Peyer's patch (tissue), 4 donors: ENCODE measurements around the gene WDR43. TPM values are rescaled to one million over a fixed set of nuclear protein-coding genes. Genes with fewer than 3 reads are reported as not detected.

Experiments used
- DNase-seq, 3 donors: peaks; one replicate each; pipeline ENCODE4 v3.0.0-alpha.2; 2017 to 2019
- H3K27ac ChIP-seq, 4 donors: fragments of 200-600 bp; sonication (generic); one replicate each; pipeline ENCODE4 v1.5.1; 2016 to 2019
- H3K27me3 ChIP-seq, 2 donors: fragments of 200-600 bp; sonication (generic); one replicate each; pipeline ENCODE4 v1.5.1; 2019
- H3K36me3 ChIP-seq, 3 donors: fragments of 200-600 bp; sonication (generic); one replicate each; pipeline ENCODE4 v1.5.1; 2016 to 2019
- H3K4me1 ChIP-seq, 4 donors: fragments of 200-600 bp; sonication (generic); one replicate each; pipeline ENCODE4 v1.5.1; 2016 to 2019
- H3K4me3 ChIP-seq, 4 donors: fragments of 200-600 bp; sonication (generic); 1 replicate in 3 of 4; 2 replicates in 1 of 4; pipeline ENCODE4 v1.5.1; 2016 to 2019; ENCODE audit warnings: mild to moderate bottlenecking in 1 of 4
- H3K9me3 ChIP-seq, 4 donors: fragments of 200-600 bp; sonication (generic); one replicate each; pipeline ENCODE4 v1.5.1; 2016 to 2019; ENCODE audit warnings: mild to moderate bottlenecking in 1 of 4
- POLR2A ChIP-seq, 2 donors: fragments of 450-650 bp; IDR thresholded peaks; one replicate each; pipeline ENCODE4 v1.5.1; 2017; ENCODE audit warnings: antibody characterized with exemption in 2 of 2, mild to moderate bottlenecking in 2 of 2, moderate library complexity in 2 of 2
- total RNA-seq, 4 donors: library from RNA; depleted of rRNA; stranded (reverse); fragments of >200 nt; gene quantifications; one replicate each; pipeline ENCODE4 v1.1.0, GENCODE V29; 2016
- TF ChIP-seq, protein P1 (sequence below), 6 experiments: fragments of 450-650 bp in 4 of 6; fragments of 200-600 bp in 2 of 6; sonication (generic) in 1 of 6; IDR thresholded peaks; one replicate each; pipeline ENCODE4 v1.5.1; 2017 to 2019; ENCODE audit warnings: antibody characterized with exemption in 6 of 6, mild to moderate bottlenecking in 3 of 6, moderate library complexity in 1 of 6

Gene WDR43
- total RNA-seq, 4 donors from 2014 or later = 17.4 to 98.2 (median 24.4) TPM

DNA sequence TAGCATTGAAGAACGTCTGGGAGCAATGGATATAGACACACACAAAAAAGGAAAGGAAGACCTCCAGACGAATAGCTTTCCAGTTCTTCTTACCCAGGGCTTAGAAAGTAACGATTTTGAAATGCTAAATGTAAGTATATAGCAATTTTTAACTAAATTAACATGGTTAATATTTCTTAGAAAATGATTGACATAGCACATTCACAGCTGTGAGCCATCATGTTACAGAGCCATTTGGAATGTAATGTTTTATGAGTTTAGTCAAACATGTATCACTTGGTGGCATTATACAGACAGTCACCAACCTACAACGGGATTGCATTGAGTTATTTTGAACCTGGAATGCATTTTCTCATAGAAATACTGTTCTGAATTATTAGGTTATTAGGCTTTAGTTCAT is 35.1 kb downstream of the WDR43 start:
- H3K36me3 ChIP-seq = peaks cover 0 to 87% (median 0%) of the 10 kb centered on the region in 3 donors
- no peaks in the 10 kb centered on the region for H3K4me1 ChIP-seq
- H3K27me3 ChIP-seq = no peaks in the 10 kb centered on the region

GRCh38 chr2:28930205-28930604 is 35.7 kb downstream of the WDR43 start:
- no peaks in the 10 kb centered on the region for H3K4me1 ChIP-seq
- no peaks in the 10 kb centered on the region for H3K9me3 ChIP-seq
- peaks cover 0 to 86% (median 0%) of the 10 kb centered on the region in 3 donors for H3K36me3 ChIP-seq
- no peak overlapping the region for H3K27ac ChIP-seq
- no peak for TF ChIP-seq POLR2A (IDR thresholded peaks at IDR 0.05)
- TF ChIP-seq, protein P1, sequence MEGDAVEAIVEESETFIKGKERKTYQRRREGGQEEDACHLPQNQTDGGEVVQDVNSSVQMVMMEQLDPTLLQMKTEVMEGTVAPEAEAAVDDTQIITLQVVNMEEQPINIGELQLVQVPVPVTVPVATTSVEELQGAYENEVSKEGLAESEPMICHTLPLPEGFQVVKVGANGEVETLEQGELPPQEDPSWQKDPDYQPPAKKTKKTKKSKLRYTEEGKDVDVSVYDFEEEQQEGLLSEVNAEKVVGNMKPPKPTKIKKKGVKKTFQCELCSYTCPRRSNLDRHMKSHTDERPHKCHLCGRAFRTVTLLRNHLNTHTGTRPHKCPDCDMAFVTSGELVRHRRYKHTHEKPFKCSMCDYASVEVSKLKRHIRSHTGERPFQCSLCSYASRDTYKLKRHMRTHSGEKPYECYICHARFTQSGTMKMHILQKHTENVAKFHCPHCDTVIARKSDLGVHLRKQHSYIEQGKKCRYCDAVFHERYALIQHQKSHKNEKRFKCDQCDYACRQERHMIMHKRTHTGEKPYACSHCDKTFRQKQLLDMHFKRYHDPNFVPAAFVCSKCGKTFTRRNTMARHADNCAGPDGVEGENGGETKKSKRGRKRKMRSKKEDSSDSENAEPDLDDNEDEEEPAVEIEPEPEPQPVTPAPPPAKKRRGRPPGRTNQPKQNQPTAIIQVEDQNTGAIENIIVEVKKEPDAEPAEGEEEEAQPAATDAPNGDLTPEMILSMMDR (IDR thresholded peaks at IDR 0.05) = no peak
- H3K27me3 ChIP-seq = no peaks in the 10 kb centered on the region
- DNase-seq = no peak
- no peak overlapping the region for H3K4me3 ChIP-seq

More for the DNA sequence above, 35.1 kb downstream of the WDR43 start:
- Histone ChIP-seq H3K27ac (no peak overlapping the region), H3K4me3 (no peak overlapping the region), H3K9me3 (no peaks in the 10 kb centered on the region)
- no peak for DNase-seq
- TF ChIP-seq, protein P1 (IDR thresholded peaks at IDR 0.05) = no peak
- TF ChIP-seq POLR2A (IDR thresholded peaks at IDR 0.05) = no peak

DNA sequence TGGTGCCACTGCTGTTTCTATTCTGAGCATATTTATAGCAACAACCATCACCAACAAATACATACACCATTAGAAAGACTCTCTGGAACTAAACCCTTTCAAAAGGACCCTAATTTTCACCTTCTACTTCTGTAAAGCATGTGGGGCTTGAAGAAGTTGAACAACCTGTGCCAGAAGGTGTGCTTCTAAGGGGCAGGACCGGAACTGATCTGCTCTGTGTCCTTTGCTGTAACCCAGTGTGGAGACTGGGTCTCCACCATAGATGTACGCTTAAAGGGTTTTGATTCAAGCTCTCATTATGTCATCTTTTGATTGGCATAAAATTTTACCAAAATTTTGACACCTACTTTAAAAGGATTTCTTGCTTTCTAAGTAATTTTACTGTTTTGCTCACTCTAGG is 40.3 kb downstream of the WDR43 start:
- TF ChIP-seq, protein P1 (IDR thresholded peaks at IDR 0.05) = no peak
- no peak for TF ChIP-seq POLR2A (IDR thresholded peaks at IDR 0.05)
- peaks cover 0 to 60% (median 0%) of the 10 kb centered on the region in 3 donors for H3K36me3 ChIP-seq
- H3K4me3 ChIP-seq = no peak overlapping the region
- no peaks in the 10 kb centered on the region for H3K27me3 ChIP-seq
- DNase-seq = no peak
- no peak overlapping the region for H3K27ac ChIP-seq
- no peaks in the 10 kb centered on the region for H3K9me3 ChIP-seq
- H3K4me1 ChIP-seq = no peaks in the 10 kb centered on the region

DNA sequence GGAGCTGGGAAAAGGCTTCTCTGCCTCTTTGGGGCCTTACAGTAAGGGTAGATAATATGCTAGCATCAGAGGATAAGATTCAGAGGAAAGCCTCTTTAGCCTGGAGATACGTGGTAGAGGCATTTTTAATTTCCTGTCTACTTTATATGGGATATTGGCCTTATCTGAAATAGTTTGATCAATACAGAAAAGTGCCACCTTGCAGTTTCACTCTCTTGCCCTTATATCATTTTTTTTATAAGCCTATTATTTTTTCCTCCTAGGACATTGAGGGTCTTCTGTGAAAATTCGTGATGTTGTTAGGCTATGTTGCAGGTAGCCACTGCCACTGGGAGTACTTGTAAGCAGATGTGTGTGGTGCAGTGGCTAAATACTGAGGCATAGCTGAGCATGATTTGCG is 46.5 kb downstream of the WDR43 start:
- Histone ChIP-seq H3K4me1 (no peaks in the 10 kb centered on the region), H3K4me3 (no peak overlapping the region), H3K36me3 (peaks cover 0 to 63% (median 0%) of the 10 kb centered on the region in 3 donors), H3K9me3 (no peaks in the 10 kb centered on the region), H3K27ac (no peak overlapping the region), H3K27me3 (no peaks in the 10 kb centered on the region)
- DNase-seq = no peak
- TF ChIP-seq, protein P1 (IDR thresholded peaks at IDR 0.05) = no peak
- TF ChIP-seq POLR2A (IDR thresholded peaks at IDR 0.05) = no peak

DNA sequence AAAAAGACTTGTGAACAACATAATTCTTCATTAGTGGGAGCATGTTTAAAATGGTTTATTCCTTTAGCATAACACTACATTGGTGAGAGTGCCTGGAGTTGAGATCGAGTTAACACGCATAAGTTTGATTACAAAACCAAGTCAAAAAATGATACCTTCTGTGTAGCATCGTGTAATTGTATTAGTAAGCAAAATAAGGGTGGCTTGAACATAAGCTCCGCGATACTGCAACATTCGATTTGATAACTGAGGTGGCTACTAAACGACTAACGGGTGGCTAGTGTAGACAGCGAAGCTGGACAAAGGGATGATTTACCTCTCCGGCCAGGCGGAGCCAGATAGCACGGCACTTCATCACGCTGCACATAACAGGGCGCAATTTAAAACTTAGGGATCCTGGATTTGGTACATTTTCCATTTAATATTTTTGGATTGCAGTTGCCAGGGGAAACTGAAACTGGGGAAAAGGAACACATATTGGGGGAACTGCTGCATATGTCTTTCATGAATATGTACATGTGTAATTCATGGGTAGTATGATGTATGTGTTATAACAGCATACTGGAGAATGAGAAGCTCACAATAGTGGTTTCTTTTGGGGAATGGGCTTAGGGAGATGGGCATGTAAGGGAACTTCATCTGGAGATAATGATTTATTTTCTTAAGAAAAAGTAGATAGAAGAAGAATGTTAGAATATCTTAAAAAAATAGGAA is 50.2 kb downstream of the WDR43 start:
- TF ChIP-seq, protein P1 (IDR thresholded peaks at IDR 0.05) = no peak
- no peak for TF ChIP-seq POLR2A (IDR thresholded peaks at IDR 0.05)
- peaks cover 0 to 84% (median 0%) of the 10 kb centered on the region in 3 donors for H3K36me3 ChIP-seq
- no peaks in the 10 kb centered on the region for H3K4me1 ChIP-seq
- H3K27ac ChIP-seq = no peak overlapping the region
- no peak for DNase-seq
- no peaks in the 10 kb centered on the region for H3K9me3 ChIP-seq
- no peaks in the 10 kb centered on the region for H3K27me3 ChIP-seq
- no peak overlapping the region for H3K4me3 ChIP-seq
